IMR-90 (cell line): ENCODE results near the gene EIF5A. TPM values are rescaled to one million over a fixed set of nuclear protein-coding genes. Genes with fewer than 3 reads are reported as not detected.

ENCODE experiments used
- ATAC-seq: fragments of 200-7000 bp; cut with Tn5 transposase; 2 replicates; pipeline ENCODE4 v1.9.1; 2020; ENCODE audit warnings: low read depth, mild to moderate bottlenecking, moderate library complexity
- BruUV-seq: library from RNA; stranded (reverse); fragments of 400-500 nt; replicated peaks from 2 replicates; lab custom pipeline; 2021; lab: Mats Ljungman, UMichigan
- CTCF ChIA-PET: fragments of 300-600 bp; formaldehyde crosslinking; extraction: SDS; loops from one replicate; lab custom pipeline; 2021; ENCODE audit warnings: antibody characterized with exemption; lab: Yijun Ruan, JAX
- POLR2A ChIA-PET: fragments of 300-600 bp; sonication (Branson Sonifier 250); formaldehyde crosslinking; loops from one replicate; lab custom pipeline; 2022; ENCODE audit warnings: antibody characterized with exemption; ENCODE audit not compliant: unreplicated experiment; lab: Charles Lee
- DNase-seq: peaks from one replicate; pipeline ENCODE4 v3.0.0; 2013
- H2AFZ ChIP-seq: replicated peaks from 2 replicates; pipeline ENCODE3; 2013; ENCODE audit warnings: low read length, mild to moderate bottlenecking; ENCODE audit not compliant: poor library complexity
- H2AK5ac ChIP-seq: 2 replicates; pipeline ENCODE4 v1.6.1; 2013; ENCODE audit warnings: low read depth, low read length, inconsistent platforms
- H2AK9ac ChIP-seq: replicated peaks from 2 replicates; pipeline ENCODE3; 2013; ENCODE audit warnings: mild to moderate bottlenecking, low read depth, low read length, moderate library complexity; ENCODE audit not compliant: poor library complexity
- H2BK120ac ChIP-seq: 2 replicates; pipeline ENCODE4 v1.6.1; 2013; ENCODE audit warnings: low read depth, low read length, inconsistent platforms
- H2BK15ac ChIP-seq: 3 replicates; pipeline ENCODE4 v1.6.1; 2013; ENCODE audit warnings: low read depth, low read length, inconsistent platforms
- H2BK20ac ChIP-seq: 2 replicates; pipeline ENCODE4 v1.6.1; 2013; ENCODE audit warnings: low read depth, mild to moderate bottlenecking, inconsistent platforms, low read length, moderate library complexity
- H2BK5ac ChIP-seq: 2 replicates; pipeline ENCODE4 v1.6.1; 2013; ENCODE audit warnings: mild to moderate bottlenecking, low read depth, low read length, inconsistent platforms; ENCODE audit not compliant: poor library complexity, severe bottlenecking
- H3K14ac ChIP-seq: replicated peaks from 2 replicates; pipeline ENCODE4 v1.6.1; 2013; ENCODE audit warnings: low read depth, low read length, inconsistent platforms
- H3K18ac ChIP-seq: 2 replicates; pipeline ENCODE4 v1.6.1; 2013; ENCODE audit warnings: low read depth, low read length, control low read depth
- H3K23ac ChIP-seq: 2 replicates; pipeline ENCODE4 v1.6.1; 2013; ENCODE audit warnings: low read depth, low read length, inconsistent platforms
- H3K27ac ChIP-seq: 2 replicates; pipeline ENCODE4 v1.5.1; 2013; ENCODE audit warnings: mild to moderate bottlenecking, control low read depth, low read length; ENCODE audit not compliant: insufficient read depth
- H3K27me3 ChIP-seq: 2 replicates; pipeline ENCODE4 v1.6.1; 2013; ENCODE audit warnings: low read length; ENCODE audit not compliant: control insufficient read depth, insufficient read depth
- H3K36me3 ChIP-seq: 2 replicates; pipeline ENCODE4 v1.6.1; 2013; ENCODE audit warnings: low read length, mixed read lengths; ENCODE audit not compliant: control insufficient read depth, insufficient read depth
- H3K4ac ChIP-seq: 2 replicates; pipeline ENCODE4 v1.6.1; 2013; ENCODE audit warnings: low read depth, low read length, inconsistent platforms
- H3K4me1 ChIP-seq: 2 replicates; pipeline ENCODE4 v1.6.1; 2013; ENCODE audit warnings: low read length, mixed read lengths; ENCODE audit not compliant: control insufficient read depth, insufficient read depth
- H3K4me2 ChIP-seq: 2 replicates; pipeline ENCODE4 v1.6.1; 2013; ENCODE audit warnings: low read depth, mild to moderate bottlenecking, control low read depth, low read length, moderate library complexity
- H3K4me3 ChIP-seq: 2 replicates; pipeline ENCODE4 v1.5.1; 2013; ENCODE audit warnings: low read depth, mild to moderate bottlenecking, control low read depth, low read length, moderate library complexity; ENCODE audit not compliant: insufficient read depth
- H3K56ac ChIP-seq: 2 replicates; pipeline ENCODE4 v1.6.1; 2013; ENCODE audit warnings: low read length, inconsistent platforms; ENCODE audit not compliant: insufficient read depth; ENCODE audit errors: extremely low read depth
- H3K79me1 ChIP-seq, 2 experiments: 2 replicates each; pipeline ENCODE4 v1.6.1; 2013; ENCODE audit warnings: low read length in 2 of 2, inconsistent platforms in 1 of 2, low read depth in 1 of 2
- H3K9ac ChIP-seq: 2 replicates; pipeline ENCODE4 v1.6.1; 2013; ENCODE audit warnings: low read depth, low read length, control low read depth
- H3K9me1 ChIP-seq: 2 replicates; pipeline ENCODE4 v1.6.1; 2013; ENCODE audit warnings: low read length, inconsistent platforms; ENCODE audit not compliant: insufficient read depth
- H3K9me3 ChIP-seq: 2 replicates; pipeline ENCODE4 v1.6.1; 2013; ENCODE audit warnings: low read length; ENCODE audit not compliant: control insufficient read depth, insufficient read depth
- H4K20me1 ChIP-seq: 2 replicates; pipeline ENCODE4 v1.6.1; 2013; ENCODE audit warnings: low read length, inconsistent platforms; ENCODE audit not compliant: insufficient read depth
- H4K5ac ChIP-seq: 2 replicates; pipeline ENCODE4 v1.6.1; 2013; ENCODE audit warnings: mild to moderate bottlenecking, low read depth, low read length, control low read depth
- H4K8ac ChIP-seq, 2 experiments: 2 replicates each; pipeline ENCODE4 v1.6.1; 2013; ENCODE audit warnings: low read depth in 2 of 2, low read length in 2 of 2, control low read depth in 1 of 2, inconsistent platforms in 1 of 2
- H4K91ac ChIP-seq: 2 replicates; pipeline ENCODE4 v1.6.1; 2013; ENCODE audit warnings: low read depth, low read length, inconsistent platforms; ENCODE audit not compliant: insufficient read depth
- BHLHE40 ChIP-seq: fragments of 150-350 bp; IDR thresholded peaks from 2 replicates; pipeline ENCODE4 v1.6.1; 2016; ENCODE audit warnings: mild to moderate bottlenecking, low read depth, low read length
- CEBPB ChIP-seq: IDR thresholded peaks from 2 replicates; pipeline ENCODE4 v1.6.1; 2012; ENCODE audit warnings: low read depth, low read length, improper control_type of control experiment
- FOS ChIP-seq: fragments of 150-350 bp; IDR thresholded peaks from 2 replicates; pipeline ENCODE4 v1.6.1; 2016; ENCODE audit warnings: low read depth, low read length
- MAFK ChIP-seq: IDR thresholded peaks from 2 replicates; pipeline ENCODE4 v1.6.1; 2012; ENCODE audit warnings: low read depth, low read length, improper control_type of control experiment
- MAZ ChIP-seq: IDR thresholded peaks from 2 replicates; pipeline ENCODE4 v1.6.1; 2012; ENCODE audit warnings: low read depth, mild to moderate bottlenecking, low read length, improper control_type of control experiment, moderate library complexity, borderline replicate concordance
- MXI1 ChIP-seq: IDR thresholded peaks from 2 replicates; pipeline ENCODE4 v1.6.1; 2012; ENCODE audit warnings: low read depth, mild to moderate bottlenecking, low read length, moderate library complexity, borderline replicate concordance
- NFE2L2 ChIP-seq: fragments of 150-350 bp; IDR thresholded peaks from 2 replicates; pipeline ENCODE4 v1.6.1; 2016; ENCODE audit warnings: low read depth, mild to moderate bottlenecking, low read length
- POLR2A ChIP-seq: IDR thresholded peaks from 2 replicates; pipeline ENCODE4 v1.6.1; 2012; ENCODE audit warnings: mild to moderate bottlenecking, low read depth, low read length
- WGBS, 2 experiments: methylation state at CpG; one replicate each; pipeline versions ENCODE4 v1.1.5 to v1.1.7; 2013; ENCODE audit warnings: missing lambda C conversion rate in 2 of 2; ENCODE audit not compliant: insufficient read length in 1 of 2; ENCODE audit errors: extremely low coverage in 2 of 2; 5-methylcytosine and 5-hydroxymethylcytosine counted together
- dilution Hi-C: fragments of 300-500 bp; cut with HindIII; formaldehyde crosslinking; loops from one replicate; pipeline ENCODE4 v1.14.3; 2018; ENCODE audit warnings: low sequenced_read_pairs; ENCODE audit not compliant: unreplicated experiment
- in situ Hi-C: fragments of 300-500 bp; cut with MboI; formaldehyde crosslinking; loops from 3 replicates; pipeline ENCODE4 v1.14.3; 2019; ENCODE audit warnings: low sequenced_read_pairs, inconsistent platforms, mixed read lengths
- intact Hi-C: fragments of 100-400 bp; cut with micrococcal nuclease; formaldehyde crosslinking; loops from 2 replicates; pipeline ENCODE4 v1.10.0; 2022
- polyA plus RNA-seq, 3 experiments: library from polyadenylated mRNA; depleted of rRNA; stranded (reverse); fragments of >200 nt; gene quantifications; 2 replicates each; pipeline ENCODE4 v1.2.3, GENCODE V29; 2012; ENCODE audit warnings: low replicate concordance in 1 of 3
- total RNA-seq: library from RNA; depleted of rRNA; stranded (reverse); fragments of >200 nt; gene quantifications from 2 replicates; pipeline ENCODE4 v1.2.3, GENCODE V29; 2012
- TF ChIP-seq, protein P1 (sequence below): fragments of 150-350 bp; IDR thresholded peaks from 2 replicates; pipeline ENCODE4 v1.6.1; 2017; ENCODE audit warnings: mild to moderate bottlenecking, antibody characterized with exemption, low read length, low read depth
- TF ChIP-seq, protein P2 (sequence below): conservative IDR thresholded peaks from 2 replicates; pipeline ENCODE4 v1.5.1; 2012; ENCODE audit warnings: mild to moderate bottlenecking, low read depth, low read length, improper control_type of control experiment

EIF5A gene
- total and polyA plus RNA-seq, 2 of the 4 experiments (the other 2 are of a cell fraction): 782 to 883 TPM

DNA sequence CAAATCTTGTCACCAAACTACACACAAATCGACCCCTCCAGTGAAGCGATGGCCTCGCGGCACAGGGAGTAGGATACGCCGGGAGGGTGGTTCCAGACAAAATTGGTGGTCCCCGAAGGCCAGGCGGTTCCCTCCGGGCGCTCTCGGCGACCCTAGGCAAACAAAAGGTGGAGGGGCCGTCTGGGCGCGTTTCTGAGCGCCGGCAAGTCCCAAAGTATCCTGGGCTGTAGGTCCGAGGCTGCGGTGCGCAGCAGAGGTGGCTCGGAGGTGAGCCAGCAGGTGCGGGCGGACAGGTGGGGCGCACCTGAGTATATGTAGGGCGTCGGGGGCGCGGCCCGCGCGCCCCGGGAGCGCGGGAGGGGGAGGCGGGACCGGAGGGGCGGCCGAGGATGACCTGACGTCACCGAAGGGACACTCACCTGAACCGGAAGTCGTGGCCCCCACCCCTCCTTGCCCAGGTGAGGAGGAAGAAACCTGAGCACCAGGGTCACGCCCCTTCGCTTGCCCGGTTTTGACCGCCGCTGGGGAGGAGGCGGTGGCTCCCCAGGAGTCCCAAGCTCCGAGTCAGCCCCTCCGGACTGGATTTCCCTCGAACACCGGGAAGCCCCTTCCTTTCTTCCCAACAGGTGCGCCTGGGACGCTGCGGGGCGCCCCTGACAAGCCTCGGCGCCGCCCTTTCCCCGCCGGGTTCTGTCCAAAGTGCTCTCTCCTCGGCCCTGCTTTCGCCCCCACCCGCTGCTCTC is 45.1 kb upstream of the EIF5A start, which contains the start of gene CLDN7 (continued):
- TF ChIP-seq CEBPB: no peak
- TF ChIP-seq POLR2A: no peak

DNA sequence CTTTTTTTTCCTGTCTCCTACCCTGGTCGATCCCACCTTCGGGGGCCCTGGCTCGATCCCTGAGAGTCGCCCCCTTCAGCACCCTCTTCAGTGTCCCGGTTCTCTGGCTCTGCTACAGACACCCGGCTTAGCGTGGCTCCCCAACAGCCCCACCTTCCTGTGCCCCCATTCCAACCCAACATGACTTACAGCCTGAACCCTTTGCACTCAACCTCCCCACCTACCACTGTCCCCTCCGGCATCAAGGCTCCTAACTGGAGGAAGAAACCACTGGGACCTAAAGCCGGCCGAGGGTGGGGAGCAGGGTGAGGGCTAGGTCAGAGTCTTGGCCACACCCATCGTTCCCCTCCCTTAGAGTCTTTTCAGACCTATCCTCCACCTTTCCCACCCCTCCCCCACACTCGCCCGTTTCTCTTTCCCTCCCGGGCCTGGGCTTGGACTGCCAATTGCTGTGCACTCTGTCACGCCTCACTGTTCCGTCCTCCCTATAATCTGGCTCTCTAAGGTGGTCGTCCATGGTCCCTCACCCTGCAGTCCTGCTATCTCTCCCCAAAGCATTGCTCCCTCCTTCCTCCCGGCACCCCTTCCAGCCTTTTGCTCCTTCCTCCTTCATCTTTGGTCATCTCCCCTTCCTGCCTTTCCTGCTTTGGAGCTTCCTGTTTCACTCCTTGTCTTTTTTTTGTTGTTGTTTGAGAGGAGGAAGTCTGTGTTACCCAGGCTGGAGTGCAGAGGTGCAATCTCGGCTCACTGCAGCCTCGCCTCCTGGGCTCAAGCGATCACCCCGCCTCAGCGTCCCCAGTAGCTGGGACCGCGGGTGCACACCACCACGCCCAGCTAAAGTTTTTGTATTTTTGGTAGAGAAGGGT is 44.3 kb upstream of the EIF5A start:
- DNase-seq: no peak
- peak overlapping the region; percentile 86 for H4K5ac ChIP-seq
- peak overlapping the region; percentile 89; the same call in 2 of the 3 replicates for H2BK15ac ChIP-seq
- H3K27me3 ChIP-seq: peaks cover 13% of the 10 kb centered on the region; the same call in 1 of the 2 replicates
- peak overlapping the region; percentile 77 for H3K4ac ChIP-seq
- H3K18ac ChIP-seq: 0 out of 2 replicates have a peak overlapping the region, but pooled peaks have one; percentile 9
- H3K4me1 ChIP-seq: peaks cover 11% of the 10 kb centered on the region
- ATAC-seq: no peak
- no peak overlapping the region for H3K9ac ChIP-seq
- whole genome bisulfite sequencing, 2 experiments: 8% methylated on average over 8 of the region's 26 CpGs; no CpG with 5 or more reads in 1 of the 2 experiments
- H3K79me1 ChIP-seq: no peaks in the 10 kb centered on the region
- H4K8ac ChIP-seq: peak overlapping the region; percentile 78 to 98; a peak in 3 of 4 replicates
- H4K91ac ChIP-seq: peak overlapping the region; percentile 79
- H3K23ac ChIP-seq: peak overlapping the region; percentile 91; the same call in 1 of the 2 replicates
- no peak overlapping the region; the same call in 1 of the 2 replicates for H3K56ac ChIP-seq
- H2AK5ac ChIP-seq: peak overlapping the region; percentile 81; the same call in 1 of the 2 replicates
- no peak overlapping the region for H3K4me3 ChIP-seq
- H3K36me3 ChIP-seq: peaks cover 13% of the 10 kb centered on the region
- H2AK9ac ChIP-seq: peak overlapping the region; percentile 86
- no peaks in the 10 kb centered on the region for H3K9me3 ChIP-seq
- H3K4me2 ChIP-seq: peak overlapping the region; percentile 28; the same call in 1 of the 2 replicates
- no peak overlapping the region for H2BK5ac ChIP-seq
- peak overlapping the region; percentile 90 for H2AFZ ChIP-seq
- no peak overlapping the region for H3K27ac ChIP-seq
- no TSS peak for BruUV-seq
- H2BK120ac ChIP-seq: peak overlapping the region; percentile 88
- peaks cover 10% of the 10 kb centered on the region for H3K9me1 ChIP-seq
- ChIA-PET CTCF (interaction anchor here (1.6 kb wide), 1 partner anchor 33 kb away, joined by 7 read pairs; no protein-coding TSS in a partner anchor), POLR2A (interaction anchor here (0.6 kb wide), 1 partner anchor 9 kb away, joined by 9 read pairs; no protein-coding TSS in a partner anchor)
- peak overlapping the region; percentile 2 for H2BK20ac ChIP-seq
- in situ Hi-C loops: no loop called here
- intact Hi-C loops: no loop called here
- dilution Hi-C loops: no loop called here
- H4K20me1 ChIP-seq: no peaks in the 10 kb centered on the region
- H3K14ac ChIP-seq: peak overlapping the region; percentile 96
- TF ChIP-seq MAFK (no peak), FOS (no peak), MAZ (no peak), BHLHE40 (no peak), NFE2L2 (no peak), POLR2A (no peak), MXI1 (no peak), CEBPB (no peak)
- TF ChIP-seq, protein P1, sequence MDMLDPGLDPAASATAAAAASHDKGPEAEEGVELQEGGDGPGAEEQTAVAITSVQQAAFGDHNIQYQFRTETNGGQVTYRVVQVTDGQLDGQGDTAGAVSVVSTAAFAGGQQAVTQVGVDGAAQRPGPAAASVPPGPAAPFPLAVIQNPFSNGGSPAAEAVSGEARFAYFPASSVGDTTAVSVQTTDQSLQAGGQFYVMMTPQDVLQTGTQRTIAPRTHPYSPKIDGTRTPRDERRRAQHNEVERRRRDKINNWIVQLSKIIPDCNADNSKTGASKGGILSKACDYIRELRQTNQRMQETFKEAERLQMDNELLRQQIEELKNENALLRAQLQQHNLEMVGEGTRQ: no peak
- TF ChIP-seq, protein P2, sequence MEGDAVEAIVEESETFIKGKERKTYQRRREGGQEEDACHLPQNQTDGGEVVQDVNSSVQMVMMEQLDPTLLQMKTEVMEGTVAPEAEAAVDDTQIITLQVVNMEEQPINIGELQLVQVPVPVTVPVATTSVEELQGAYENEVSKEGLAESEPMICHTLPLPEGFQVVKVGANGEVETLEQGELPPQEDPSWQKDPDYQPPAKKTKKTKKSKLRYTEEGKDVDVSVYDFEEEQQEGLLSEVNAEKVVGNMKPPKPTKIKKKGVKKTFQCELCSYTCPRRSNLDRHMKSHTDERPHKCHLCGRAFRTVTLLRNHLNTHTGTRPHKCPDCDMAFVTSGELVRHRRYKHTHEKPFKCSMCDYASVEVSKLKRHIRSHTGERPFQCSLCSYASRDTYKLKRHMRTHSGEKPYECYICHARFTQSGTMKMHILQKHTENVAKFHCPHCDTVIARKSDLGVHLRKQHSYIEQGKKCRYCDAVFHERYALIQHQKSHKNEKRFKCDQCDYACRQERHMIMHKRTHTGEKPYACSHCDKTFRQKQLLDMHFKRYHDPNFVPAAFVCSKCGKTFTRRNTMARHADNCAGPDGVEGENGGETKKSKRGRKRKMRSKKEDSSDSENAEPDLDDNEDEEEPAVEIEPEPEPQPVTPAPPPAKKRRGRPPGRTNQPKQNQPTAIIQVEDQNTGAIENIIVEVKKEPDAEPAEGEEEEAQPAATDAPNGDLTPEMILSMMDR: no peak
